Caco-2 (cell line): ENCODE results near the gene DPF1. TPM values are rescaled to one million over a fixed set of nuclear protein-coding genes. Genes with fewer than 3 reads are reported as not detected.

Experiments used
- BruUV-seq: library from RNA; stranded (reverse); fragments of 400-500 nt; replicated peaks from 2 replicates; lab custom pipeline; 2021; lab: Mats Ljungman, UMichigan
- CTCF ChIA-PET: fragments of 300-600 bp; sonication (Branson Sonifier 250); formaldehyde crosslinking; loops from one replicate; lab custom pipeline; 2022; ENCODE audit warnings: antibody characterized with exemption; lab: Charles Lee
- POLR2A ChIA-PET: fragments of 300-600 bp; sonication (Branson Sonifier 250); formaldehyde crosslinking; loops from one replicate; lab custom pipeline; 2022; ENCODE audit warnings: antibody characterized with exemption; lab: Charles Lee
- DNase-seq, 2 experiments: peaks; one replicate each; pipeline versions ENCODE4 v3.0.0 to v3.0.0-alpha.2; 2020 to 2022
- H3K27me3 ChIP-seq: replicated peaks from 2 replicates; pipeline ENCODE4 v1.6.0; 2011; ENCODE audit warnings: low read length; ENCODE audit not compliant: control insufficient read depth, insufficient read depth
- H3K36me3 ChIP-seq: 2 replicates; pipeline ENCODE4 v1.5.1; 2011; ENCODE audit warnings: low read length; ENCODE audit not compliant: control insufficient read depth, insufficient read depth
- H3K4me1 ChIP-seq: fragments of 250-450 bp; sonication (Bioruptor Pico); 2 replicates; pipeline ENCODE4 v1.5.1; 2020; ENCODE audit warnings: mild to moderate bottlenecking
- H3K4me3 ChIP-seq: 2 replicates; pipeline ENCODE4 v1.5.1; 2011; ENCODE audit warnings: low read depth, mild to moderate bottlenecking, control low read depth, low read length
- H3K9me3 ChIP-seq: fragments of 250-450 bp; sonication (Bioruptor Pico); 2 replicates; pipeline ENCODE4 v1.5.1; 2020; ENCODE audit warnings: mild to moderate bottlenecking, moderate library complexity
- H3K27ac Mint-ChIP-seq: one replicate; pipeline ENCODE4 v1.8.0; 2022; ENCODE audit warnings: mixed read lengths; ENCODE audit not compliant: unreplicated experiment
- H3K27me3 Mint-ChIP-seq: one replicate; pipeline ENCODE4 v1.8.0; 2022; ENCODE audit warnings: mixed read lengths; ENCODE audit not compliant: insufficient read depth, unreplicated experiment
- H3K36me3 Mint-ChIP-seq: one replicate; pipeline ENCODE4 v1.8.0; 2022; ENCODE audit warnings: mild to moderate bottlenecking, mixed read lengths; ENCODE audit not compliant: insufficient read depth, unreplicated experiment
- H3K4me1 Mint-ChIP-seq: one replicate; pipeline ENCODE4 v1.8.0; 2022; ENCODE audit warnings: low read depth, mixed read lengths; ENCODE audit not compliant: unreplicated experiment
- H3K4me3 Mint-ChIP-seq: one replicate; pipeline ENCODE4 v1.8.0; 2022; ENCODE audit warnings: mild to moderate bottlenecking, moderate library complexity, mixed read lengths; ENCODE audit not compliant: unreplicated experiment
- H3K9me3 Mint-ChIP-seq: one replicate; pipeline ENCODE4 v1.8.0; 2022; ENCODE audit warnings: mixed read lengths; ENCODE audit not compliant: unreplicated experiment
- CTCF ChIP-seq, 2 experiments: fragments of 200-600 bp in 1 of 2; IDR thresholded peaks; 1 replicate in 1 of 2; 2 replicates in 1 of 2; pipeline versions ENCODE4 v1.5.1 to v1.8.0; 2011 to 2022; ENCODE audit warnings: antibody characterized with exemption in 1 of 2, control low read depth in 1 of 2, inconsistent platforms in 1 of 2, low read depth in 1 of 2, low read length in 1 of 2, mild to moderate bottlenecking in 1 of 2, moderate library complexity in 1 of 2; ENCODE audit not compliant: insufficient read depth in 1 of 2, severe bottlenecking in 1 of 2, unreplicated experiment in 1 of 2
- intact Hi-C: fragments of 100-400 bp; cut with micrococcal nuclease; formaldehyde crosslinking; loops from one replicate; pipeline ENCODE4 v1.10.0; 2022; ENCODE audit not compliant: unreplicated experiment
- total RNA-seq: library from RNA; stranded (reverse); gene quantifications from 2 replicates; pipeline ENCODE4 v1.2.3, GENCODE V29; 2022

DPF1 gene
- total RNA-seq, 1 experiment from 2014 or later = 5.0 TPM

- no TSS peak for BruUV-seq
- H3K27me3 Mint-ChIP-seq = no peaks in the 10 kb centered on the region
- Histone ChIP-seq H3K36me3 (peaks cover 27% of the 10 kb centered on the region), H3K4me1 (no peaks in the 10 kb centered on the region), H3K4me3 (no peak overlapping the region), H3K27me3 (no peaks in the 10 kb centered on the region), H3K9me3 (peaks cover 12% of the 10 kb centered on the region)
- intact Hi-C loops = no loop called here
- no peaks in the 10 kb centered on the region for H3K9me3 Mint-ChIP-seq
- H3K36me3 Mint-ChIP-seq = peaks cover 90% of the 10 kb centered on the region
- TF ChIP-seq CTCF (IDR thresholded peaks at IDR 0.05; ENCODE audit: insufficient read depth in 1 of 2, low read depth in 1 of 2, low read length in 1 of 2, severe bottlenecking in 1 of 2, unreplicated experiment in 1 of 2) = no peak
- ChIA-PET CTCF (no interaction called here), POLR2A (no interaction called here)
- no peak overlapping the region for H3K4me3 Mint-ChIP-seq
- H3K4me1 Mint-ChIP-seq = no peaks in the 10 kb centered on the region
- no peak overlapping the region for H3K27ac Mint-ChIP-seq
- no peak for DNase-seq
Measured at GRCh38 chr19:38162632-38163031, 61.4 kb downstream of the DPF1 start.

GRCh38 chr19:38162094-38162493 is 61.9 kb downstream of the DPF1 start:
- TF ChIP-seq CTCF (IDR thresholded peaks at IDR 0.05; ENCODE audit: insufficient read depth in 1 of 2, low read depth in 1 of 2, low read length in 1 of 2, severe bottlenecking in 1 of 2, unreplicated experiment in 1 of 2) = no peak
- no peak overlapping the region for H3K4me3 ChIP-seq
- intact Hi-C loops = no loop called here
- H3K27me3 ChIP-seq = no peaks in the 10 kb centered on the region
- H3K9me3 Mint-ChIP-seq = no peaks in the 10 kb centered on the region
- ChIA-PET CTCF (interaction anchor here (0.7 kb wide), 1 partner anchor 18 kb away, joined by 4 read pairs; no protein-coding TSS in a partner anchor), POLR2A (no interaction called here)
- no peak for DNase-seq
- BruUV-seq = no TSS peak
- H3K9me3 ChIP-seq = peaks cover 12% of the 10 kb centered on the region
- H3K4me3 Mint-ChIP-seq = no peak overlapping the region
- peaks cover 29% of the 10 kb centered on the region for H3K36me3 ChIP-seq
- H3K4me1 Mint-ChIP-seq = no peaks in the 10 kb centered on the region
- no peak overlapping the region for H3K27ac Mint-ChIP-seq
- peaks cover 90% of the 10 kb centered on the region for H3K36me3 Mint-ChIP-seq
- H3K27me3 Mint-ChIP-seq = no peaks in the 10 kb centered on the region
- no peaks in the 10 kb centered on the region for H3K4me1 ChIP-seq

Other genes starting within 250 kb of the DPF1 start
- 11.1 and 13.8 TPM in 2 replicates for gene PPP1R14A, start 32.2 kb upstream of the DPF1 start, total RNA-seq
- 728 and 748 TPM in 2 replicates for gene SPINT2, start 40.4 kb upstream of the DPF1 start, total RNA-seq
- gene C19orf33, start 80.0 kb upstream of the DPF1 start, total RNA-seq = 12.7 and 18.6 TPM in 2 replicates
- gene YIF1B, start 91.7 kb upstream of the DPF1 start, total RNA-seq = 61.7 and 66.7 TPM in 2 replicates
- 6.1 and 7.8 TPM in 2 replicates for gene KCNK6, start 95.6 kb upstream of the DPF1 start, total RNA-seq
- 12.4 and 14.0 TPM in 2 replicates for gene CATSPERG, start 111.6 kb upstream of the DPF1 start, total RNA-seq
- gene PSMD8, start 150.3 kb upstream of the DPF1 start, total RNA-seq = 264 and 274 TPM in 2 replicates
- gene GGN, start 163.8 kb upstream of the DPF1 start, total RNA-seq = 0.79 TPM in 1 of 2 replicates, not detected in the other
- gene SPRED3, start 164.5 kb upstream of the DPF1 start, total RNA-seq = 2.9 and 3.5 TPM in 2 replicates
- gene FAM98C, start 178.9 kb upstream of the DPF1 start, total RNA-seq = 17.3 and 19.7 TPM in 2 replicates
- not detected in 2 replicates for gene RASGRP4, start 202.0 kb upstream of the DPF1 start, total RNA-seq
- 5.6 and 5.9 TPM in 2 replicates for gene RYR1, start 209.5 kb upstream of the DPF1 start, total RNA-seq